Motor neuron (in vitro differentiated cells): ENCODE results near the gene FXYD7. TPM values are rescaled to one million over a fixed set of nuclear protein-coding genes. Genes with fewer than 3 reads are reported as not detected.
"Not testable (repeated sequence)": the region's sequence is repeated elsewhere in the genome, so short reads cannot be mapped to it uniquely, and the experiment has no call there.

Source experiments
- ATAC-seq, 8 experiments: fragments of 200-7000 bp; cut with Tn5 transposase; replicated peaks in 6 of 8; 2 replicates each; pipeline ENCODE4 v1.8.0; 2021; ENCODE audit warnings: mild to moderate bottlenecking in 8 of 8, moderate library complexity in 8 of 8
- H3K27ac ChIP-seq, 2 donors: fragments of 250-450 bp; sonication (Bioruptor Pico); 2 replicates each; pipeline ENCODE4 v1.9.0; 2021; ENCODE audit warnings: antibody characterized with exemption in 2 of 2, mild to moderate bottlenecking in 2 of 2, moderate library complexity in 1 of 2
- H3K4me1 ChIP-seq, 2 donors: fragments of 250-450 bp; sonication (Bioruptor Pico); replicated peaks in 1 of 2; 2 replicates each; pipeline ENCODE4 v1.6.1; 2021; ENCODE audit warnings: antibody characterized with exemption in 2 of 2, mild to moderate bottlenecking in 2 of 2, moderate library complexity in 1 of 2
- H3K4me3 ChIP-seq, 5 donors: fragments of 250-450 bp; sonication (Bioruptor Pico); 2 replicates each; pipeline ENCODE4 v1.9.0; 2021; ENCODE audit warnings: antibody characterized with exemption in 5 of 5, mild to moderate bottlenecking in 5 of 5, moderate library complexity in 4 of 5
- WGBS, 10 experiments: fragments of 450-650 bp; shearing (Covaris generic); methylation state at CpG; one replicate each; pipeline ENCODE4 v1.0.0; 2022; 5-methylcytosine and 5-hydroxymethylcytosine counted together
- in situ Hi-C, 9 experiments: fragments of 400-800 bp; cut with MboI; loops; one replicate each; pipeline ENCODE4 v1.15.0; 2021; ENCODE audit warnings: low sequenced_read_pairs in 9 of 9, low pct_unique_long_range_greater_than_20kb in 2 of 9; ENCODE audit not compliant: unreplicated experiment in 9 of 9
- total RNA-seq, 8 experiments: library from RNA; unstranded; fragments of 300-600 nt; gene quantifications; 2 replicates each; pipeline versions ENCODE4 v1.2.3 to v1.2.4, GENCODE V29; 2022

Gene FXYD7
- total RNA-seq, 8 experiments from 2014 or later: 1.1 to 27.8 (median 14.5) TPM; not detected in 2

DNA sequence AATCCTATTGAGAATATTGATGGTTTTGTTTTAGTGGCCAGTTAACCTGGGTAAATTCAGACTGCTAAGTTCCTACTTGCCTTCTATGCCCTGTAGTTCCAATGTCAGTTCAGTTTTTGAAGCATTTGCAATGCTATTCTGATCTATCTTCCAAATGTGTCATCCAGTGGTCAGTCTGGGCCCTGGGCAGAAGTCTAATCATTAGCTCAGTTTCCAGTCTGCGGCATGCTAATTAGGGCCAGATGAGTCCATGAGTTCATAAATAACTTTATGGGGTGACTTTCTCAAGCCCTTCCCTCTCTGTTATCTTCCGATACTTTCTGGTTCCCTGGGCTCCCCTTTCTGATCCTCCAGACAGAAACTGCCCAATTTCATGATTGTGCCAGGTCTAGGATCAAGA lies 52.8 kb downstream of the FXYD7 start:
- peak in 2 of 8 experiments; percentile 67 to 92 for ATAC-seq
- 0 to 86% (median 30%) methylated on average over 1 to 2 of the region's 2 CpGs; no CpG with 5 or more reads in 4 of the 10 experiments for WGBS, 10 experiments

DNA sequence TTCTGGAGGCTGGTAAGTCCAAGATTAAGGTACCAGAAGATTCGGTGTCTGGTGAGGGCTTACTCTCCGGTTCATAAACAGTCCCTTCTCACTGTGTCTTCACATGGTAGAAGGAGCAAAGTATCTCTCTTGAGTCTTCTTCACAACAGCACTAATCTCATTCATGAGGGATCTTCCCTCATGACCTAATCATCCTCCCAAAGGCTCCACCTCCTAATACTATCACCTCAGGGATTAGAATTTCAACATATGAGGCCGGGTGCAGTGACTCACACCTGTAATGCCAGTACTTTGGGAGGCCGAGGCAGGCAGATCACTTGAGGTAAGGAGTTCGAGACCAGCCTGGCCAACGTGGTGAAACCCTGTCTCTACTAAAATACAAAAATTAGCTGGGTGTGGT lies 53.8 kb downstream of the FXYD7 start:
- H3K27ac ChIP-seq, H3K4me1 ChIP-seq, in situ Hi-C loops, H3K4me3 ChIP-seq: not testable (repeated sequence)
- WGBS, 10 experiments: 18 to 100% (median 92%) methylated on average over 2 to 4 of the region's 6 CpGs; no CpG with 5 or more reads in 4 of the 10 experiments
- ATAC-seq: peak in 2 of 8 experiments; percentile 55 to 61

More for the DNA sequence above, 52.8 kb downstream of the FXYD7 start:
- Histone ChIP-seq H3K27ac (no peak overlapping the region), H3K4me1 (no peaks in the 10 kb centered on the region), H3K4me3 (no peak overlapping the region)
- in situ Hi-C loops: no loop called here

- Histone ChIP-seq H3K4me3 (no peak overlapping the region), H3K4me1 (peaks cover 7 to 9% of the 10 kb centered on the region in 2 donors), H3K27ac (no peak overlapping the region)
- 17 to 100% (median 40%) methylated on average over 1 to 2 of the region's 2 CpGs; no CpG with 5 or more reads in 5 of the 10 experiments for WGBS, 10 experiments
- no peak for ATAC-seq
- in situ Hi-C loops: no loop called here
These were observed 56.4 kb downstream of the FXYD7 start for GRCh38 chr19:35199481-35199880.

GRCh38 chr19:35202722-35203688 lies 60.0 kb downstream of the FXYD7 start:
- Histone ChIP-seq H3K4me3 (no peak overlapping the region), H3K27ac (no peak overlapping the region), H3K4me1 (peaks cover 7 to 9% of the 10 kb centered on the region in 2 donors)
- in situ Hi-C loops: no loop called here
- peak in 5 of 8 experiments; percentile 75 to 93 (median 92) for ATAC-seq
- 0 to 70% (median 26%) methylated on average over 1 to 4 of the region's 4 CpGs; no CpG with 5 or more reads in 1 of the 10 experiments for WGBS, 10 experiments

Other genes with a start within 250 kb of the FXYD7 start
- 1 to 10 TPM; 4.3 to 8.3 (median 6.9) TPM for gene ZNF30, start 216.4 kb upstream of the FXYD7 start, total RNA-seq
- 1 to 10 TPM; 2.4 to 5.2 (median 4.2) TPM for gene ZNF792, start 179.0 kb upstream of the FXYD7 start, total RNA-seq
- gene GRAMD1A, start 142.9 kb upstream of the FXYD7 start, total RNA-seq: 10 to 100 TPM in 7 of 8 experiments, 1 to 10 TPM in 1; 2.7 to 93.1 (median 44.5) TPM
- 1 to 10 TPM in 6 of 8 experiments, under 1 TPM in 2; 0.65 to 7.0 (median 2.1) TPM for gene SCN1B, start 112.8 kb upstream of the FXYD7 start, total RNA-seq
- gene HPN, start 101.5 kb upstream of the FXYD7 start, total RNA-seq: under 1 TPM in 7 of 8 experiments, not detected in 1; 0.09 to 0.95 (median 0.45) TPM
- gene FXYD3, start 27.4 kb upstream of the FXYD7 start, total RNA-seq: 1 to 10 TPM in 4 of 8 experiments, under 1 TPM in 1, not detected in 3; 0.25 to 2.0 (median 1.1) TPM
- 1 to 10 TPM in 7 of 8 experiments, under 1 TPM in 1; 0.49 to 3.5 (median 1.7) TPM for gene LGI4, start 8.2 kb upstream of the FXYD7 start, total RNA-seq
- gene FXYD1, start 4.4 kb upstream of the FXYD7 start, total RNA-seq: 10 to 100 TPM in 2 of 8 experiments, 1 to 10 TPM in 6; 1.2 to 10.7 (median 3.1) TPM
- 100 to 1,000 TPM in 1 of 8 experiments, 10 to 100 TPM in 5, 1 to 10 TPM in 2; 7.1 to 201 (median 14.7) TPM for gene FXYD5, start 11.5 kb downstream of the FXYD7 start, total RNA-seq
- not detected for gene FAM187B, start 85.5 kb downstream of the FXYD7 start, total RNA-seq
- 1 to 10 TPM; 1.1 to 8.6 (median 2.6) TPM for gene LSR, start 105.7 kb downstream of the FXYD7 start, total RNA-seq
- gene USF2, start 125.7 kb downstream of the FXYD7 start, total RNA-seq: 10 to 100 TPM; 37.2 to 74.3 (median 64.5) TPM
- gene HAMP, start 139.3 kb downstream of the FXYD7 start, total RNA-seq: under 1 TPM in 6 of 8 experiments, not detected in 2; 0.15 to 0.62 (median 0.24) TPM
- gene MAG, start 148.9 kb downstream of the FXYD7 start, total RNA-seq: under 1 TPM in 3 of 8 experiments, not detected in 5; 0.42 to 0.73 (median 0.62) TPM
- gene CD22, start 185.9 kb downstream of the FXYD7 start, total RNA-seq: 1 to 10 TPM in 3 of 8 experiments, under 1 TPM in 3, not detected in 2; 0.27 to 1.8 (median 0.93) TPM
- gene FFAR1, start 204.6 kb downstream of the FXYD7 start, total RNA-seq: under 1 TPM in 4 of 8 experiments, not detected in 4; 0.08 to 0.43 (median 0.10) TPM
- gene FFAR3, start 215.2 kb downstream of the FXYD7 start, total RNA-seq: under 1 TPM in 2 of 8 experiments, not detected in 6; 0.31 to 0.52 TPM
- gene GPR42, start 227.8 kb downstream of the FXYD7 start, total RNA-seq: under 1 TPM in 3 of 8 experiments, not detected in 5; 0.08 to 0.33 (median 0.15) TPM